Activated CD4-positive, alpha-beta T cell treated with anti-CD3 and anti-CD28 coated beads for 4 hours (primary cell): ENCODE measurements around the gene NUDT3.
"Not testable (repeated sequence)": the region's sequence is repeated elsewhere in the genome, so short reads cannot be mapped to it uniquely, and the experiment has no call there.

Experiments
- DNase-seq, 2 donors: peaks; one replicate each; pipeline ENCODE4 v3.0.0-alpha.2; 2020

The NUDT3 gene

GRCh38 chr6:34340394-34340793 is 52.1 kb downstream of the NUDT3 start:
- DNase-seq, result no peak

DNA sequence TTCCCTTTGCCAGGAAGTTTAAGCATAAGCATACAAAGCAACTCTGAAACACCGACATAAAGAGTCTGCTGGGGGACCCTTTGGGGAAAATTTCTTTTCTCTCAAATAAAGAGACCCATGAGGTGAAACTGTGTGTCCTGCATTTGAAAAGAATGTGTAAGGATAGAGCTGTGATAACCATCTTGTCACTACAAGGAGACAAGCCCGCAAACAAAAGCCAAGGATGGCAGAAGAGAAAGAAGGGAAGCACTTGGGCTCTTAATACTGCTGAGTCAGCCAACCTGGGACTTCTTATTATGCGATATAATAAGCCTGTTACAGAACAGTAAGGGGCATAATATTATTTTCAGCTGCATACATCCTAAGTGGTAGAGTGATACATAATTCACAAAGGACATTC is 52.5 kb downstream of the NUDT3 start:
- DNase-seq, result no peak

DNA sequence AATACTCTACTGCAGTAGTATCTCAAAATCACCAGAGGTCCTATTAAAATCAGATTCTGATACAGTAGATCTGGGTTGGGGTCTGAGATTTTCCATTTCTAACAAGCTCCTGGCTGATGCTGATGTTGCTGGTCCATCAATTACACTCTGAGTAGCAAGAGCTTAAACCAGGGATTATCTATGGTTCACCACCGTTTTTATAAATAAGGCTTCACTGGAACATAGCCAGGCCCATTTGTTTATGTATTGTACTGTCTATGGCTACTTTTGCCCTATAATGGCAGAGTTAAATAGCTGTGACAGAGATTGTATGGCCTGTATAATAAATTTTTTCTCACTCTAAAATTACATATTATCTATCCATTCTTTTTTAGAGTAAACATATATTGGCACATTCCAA is 53.0 kb downstream of the NUDT3 start:
- DNase-seq, result no peak

DNA sequence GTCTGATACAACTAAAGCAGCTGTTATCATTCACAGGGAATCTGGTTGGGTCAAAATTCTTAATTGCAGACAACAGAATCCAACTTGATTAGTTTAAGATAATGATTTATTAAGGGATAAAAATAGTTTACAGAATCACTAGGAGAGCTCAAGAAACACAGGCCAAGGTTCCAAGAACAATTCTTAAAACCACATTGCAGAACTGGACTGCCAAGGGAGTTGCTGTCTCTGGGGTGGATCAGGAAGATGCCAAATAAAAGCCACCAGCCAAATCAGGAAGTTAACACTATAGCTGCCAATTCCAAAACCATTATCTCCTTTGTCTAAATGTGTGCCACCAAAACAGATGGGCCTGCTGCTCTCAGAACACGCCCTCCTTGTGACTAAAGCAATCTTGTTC is 53.7 kb downstream of the NUDT3 start:
- DNase-seq, result no peak

DNA sequence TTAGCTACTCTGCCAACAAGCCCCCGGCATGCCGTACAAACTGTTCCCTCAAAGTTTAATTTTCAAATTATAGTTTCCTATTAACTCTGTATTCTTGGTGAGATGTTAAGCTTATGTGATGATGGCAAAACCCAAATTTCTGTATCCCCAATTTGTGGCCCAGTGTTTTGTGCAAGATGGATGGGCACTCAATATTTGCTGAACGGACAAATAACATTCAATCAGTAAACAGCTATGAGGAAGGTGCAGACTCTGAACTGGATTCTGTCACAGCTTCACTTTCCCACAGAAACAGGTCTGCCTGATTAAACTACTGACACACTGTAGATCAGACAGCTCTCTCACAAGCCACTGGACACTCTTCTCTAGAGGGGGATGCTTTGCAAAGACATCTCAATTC is 54.1 kb downstream of the NUDT3 start:
- DNase-seq, result no peak

DNA sequence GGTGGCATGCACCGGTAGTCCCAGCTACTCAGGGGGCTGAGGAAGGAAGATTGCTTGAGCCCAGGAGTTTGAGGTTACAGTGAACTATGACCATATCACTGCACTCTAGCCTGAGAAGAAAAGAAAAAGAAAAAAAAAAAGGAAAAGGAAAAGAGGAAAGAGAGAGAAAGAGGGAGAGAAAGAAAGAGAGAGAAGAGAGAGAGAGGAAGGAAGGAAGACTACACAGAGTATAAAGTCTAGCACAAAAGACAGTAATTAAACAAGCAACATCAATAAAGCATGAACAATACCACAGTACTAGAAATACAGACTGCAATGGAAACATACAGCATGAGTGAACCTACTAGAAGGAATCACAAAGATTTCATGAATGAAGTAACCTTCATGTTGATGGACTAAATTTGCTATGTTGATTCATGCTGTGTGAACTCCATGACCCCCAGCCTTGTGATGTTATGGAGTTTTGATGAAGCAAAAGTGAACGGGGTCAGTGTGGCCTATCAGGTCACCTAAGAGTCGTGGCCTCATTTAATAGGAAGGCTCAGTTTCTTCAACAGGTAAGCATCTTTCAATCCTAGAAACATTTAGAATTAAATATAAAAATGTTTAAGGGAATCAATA is 57.6 kb downstream of the NUDT3 start:
- DNase-seq, result no peak

- no peak for DNase-seq
Observed at GRCh38 chr6:34333858-34334257, 58.6 kb downstream of the NUDT3 start.

GRCh38 chr6:34332251-34333198 is 59.9 kb downstream of the NUDT3 start:
- no peak for DNase-seq

GRCh38 chr6:34331371-34332050 is 61.0 kb downstream of the NUDT3 start:
- no peak for DNase-seq

- DNase-seq, result not testable (repeated sequence)
Observed at GRCh38 chr6:34329814-34330213, 62.7 kb downstream of the NUDT3 start.

DNA sequence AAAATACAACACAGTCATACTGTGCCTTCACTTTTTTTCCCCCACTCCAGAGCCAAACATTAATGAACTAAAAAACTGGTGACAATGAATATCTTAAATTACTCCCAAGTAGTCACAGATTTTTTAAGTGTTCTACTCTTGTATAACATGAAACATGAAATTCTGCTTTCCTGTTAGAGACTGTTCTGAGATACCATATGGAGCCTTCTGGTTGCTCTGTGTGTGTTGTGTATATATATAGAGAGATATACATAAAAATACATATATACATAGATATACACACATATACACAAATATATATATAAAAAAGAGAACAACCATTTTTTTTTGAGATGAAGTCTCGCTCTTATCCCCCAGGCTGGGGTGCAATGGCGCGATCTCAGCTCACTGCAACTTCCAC is 63.5 kb downstream of the NUDT3 start:
- no peak for DNase-seq

DNA sequence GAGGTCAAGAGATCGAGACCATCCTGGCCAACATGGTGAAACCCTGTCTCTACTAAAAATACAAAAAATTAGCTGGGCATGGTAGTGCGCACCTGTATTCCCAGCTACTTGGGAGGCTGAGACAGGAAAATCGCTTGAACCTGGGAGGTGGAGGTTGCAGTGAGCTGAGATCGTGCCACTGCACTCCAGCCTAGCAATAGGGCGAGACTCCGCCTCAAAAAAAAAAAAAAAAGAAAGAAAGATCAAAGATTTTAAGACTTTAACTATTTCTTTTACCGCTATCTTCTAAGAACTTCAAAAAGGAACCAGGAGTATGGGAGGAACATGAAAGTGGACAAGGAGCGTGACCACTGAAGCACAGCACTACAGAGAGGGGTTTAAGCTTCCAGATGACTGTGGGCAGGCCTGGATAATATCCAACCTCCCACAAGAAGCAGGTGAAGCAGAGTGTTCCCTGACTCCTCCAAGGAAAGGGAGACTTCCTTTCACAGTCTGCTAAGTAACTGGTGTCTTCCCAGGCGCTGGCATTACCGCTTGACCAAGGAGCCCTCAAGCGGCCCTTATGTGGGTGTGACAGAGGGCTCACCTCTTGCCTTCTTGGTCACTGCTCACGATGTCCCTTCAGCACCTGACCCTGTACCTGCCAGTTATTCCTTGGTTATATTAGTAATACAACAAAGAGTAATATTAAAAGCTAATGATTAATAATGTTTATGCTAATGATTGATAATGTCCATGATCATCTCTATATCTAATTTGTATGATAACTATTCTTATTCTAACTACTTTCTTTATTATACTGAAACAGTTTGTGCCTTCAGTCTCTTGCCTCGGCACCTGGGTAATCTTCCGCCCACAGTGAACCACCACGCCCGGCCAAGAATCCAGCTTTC is 64.9 kb downstream of the NUDT3 start:
- DNase-seq, result not testable (repeated sequence)

- DNase-seq, result no peak
Observed at GRCh38 chr6:34325633-34326032, 66.8 kb downstream of the NUDT3 start.

- no peak for DNase-seq
Observed at GRCh38 chr6:34324738-34325444, 67.6 kb downstream of the NUDT3 start.

- DNase-seq, result not testable (repeated sequence)
Observed at GRCh38 chr6:34324221-34324620, 68.2 kb downstream of the NUDT3 start.

DNA sequence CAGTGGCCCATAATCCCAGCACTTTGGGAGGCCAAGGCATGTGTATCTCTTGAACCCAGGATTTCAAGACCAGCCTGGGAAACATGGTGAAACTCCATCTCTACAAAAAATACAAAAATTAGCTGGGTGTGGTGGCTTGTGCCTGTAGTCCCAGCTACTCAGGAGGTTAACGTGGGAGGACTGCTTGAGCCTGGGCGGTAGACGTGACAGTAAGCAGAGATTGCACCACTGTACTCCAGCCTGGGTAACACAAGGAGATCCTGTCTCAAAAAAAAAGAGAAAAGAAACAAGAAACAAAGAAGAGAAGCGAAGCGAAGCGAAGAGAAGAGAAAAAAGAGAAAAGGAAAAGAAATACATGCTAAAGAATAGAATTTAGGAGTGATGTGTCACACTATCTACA is 69.2 kb downstream of the NUDT3 start:
- no peak for DNase-seq

DNA sequence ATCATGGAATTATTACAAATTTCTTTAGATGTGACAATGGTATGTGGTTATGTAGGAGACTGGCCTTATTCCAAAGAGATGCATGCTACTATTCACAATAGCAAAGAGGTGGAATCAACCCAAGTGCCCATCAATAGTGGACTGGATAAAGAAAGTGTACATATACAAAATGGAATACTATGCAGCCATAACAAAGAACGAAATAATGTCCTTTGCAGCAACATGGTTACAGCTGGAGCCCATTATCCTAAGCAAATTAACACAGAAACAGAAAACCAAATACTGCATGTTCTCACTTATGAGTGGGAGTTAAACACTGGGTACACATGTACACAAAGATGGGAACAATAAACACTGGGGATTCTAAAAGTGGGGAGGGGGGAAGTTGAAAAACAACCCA is 69.7 kb downstream of the NUDT3 start:
- DNase-seq, result no peak

- DNase-seq, result no peak
Observed at GRCh38 chr6:34321821-34322220, 70.6 kb downstream of the NUDT3 start.

DNA sequence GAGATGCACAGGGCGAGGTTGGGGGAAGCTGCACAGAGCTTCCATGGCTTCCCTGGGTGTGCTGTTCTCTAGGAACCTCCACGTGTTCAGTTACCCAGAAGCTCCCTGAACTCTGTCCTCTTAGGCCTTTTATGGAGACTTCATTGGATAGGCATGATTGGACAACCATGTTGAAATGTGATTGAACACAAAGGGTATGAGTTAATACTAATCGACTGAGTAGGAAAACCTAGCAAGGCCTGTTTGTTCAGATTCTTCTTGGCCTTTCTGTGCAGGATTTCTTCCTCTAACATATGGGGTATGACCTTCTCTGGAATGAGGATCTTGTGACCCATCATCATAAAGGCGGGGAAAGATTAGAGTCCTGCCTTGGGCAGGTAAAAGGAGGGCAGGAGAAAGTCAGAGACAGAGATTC is 73.0 kb downstream of the NUDT3 start:
- no peak for DNase-seq

DNA sequence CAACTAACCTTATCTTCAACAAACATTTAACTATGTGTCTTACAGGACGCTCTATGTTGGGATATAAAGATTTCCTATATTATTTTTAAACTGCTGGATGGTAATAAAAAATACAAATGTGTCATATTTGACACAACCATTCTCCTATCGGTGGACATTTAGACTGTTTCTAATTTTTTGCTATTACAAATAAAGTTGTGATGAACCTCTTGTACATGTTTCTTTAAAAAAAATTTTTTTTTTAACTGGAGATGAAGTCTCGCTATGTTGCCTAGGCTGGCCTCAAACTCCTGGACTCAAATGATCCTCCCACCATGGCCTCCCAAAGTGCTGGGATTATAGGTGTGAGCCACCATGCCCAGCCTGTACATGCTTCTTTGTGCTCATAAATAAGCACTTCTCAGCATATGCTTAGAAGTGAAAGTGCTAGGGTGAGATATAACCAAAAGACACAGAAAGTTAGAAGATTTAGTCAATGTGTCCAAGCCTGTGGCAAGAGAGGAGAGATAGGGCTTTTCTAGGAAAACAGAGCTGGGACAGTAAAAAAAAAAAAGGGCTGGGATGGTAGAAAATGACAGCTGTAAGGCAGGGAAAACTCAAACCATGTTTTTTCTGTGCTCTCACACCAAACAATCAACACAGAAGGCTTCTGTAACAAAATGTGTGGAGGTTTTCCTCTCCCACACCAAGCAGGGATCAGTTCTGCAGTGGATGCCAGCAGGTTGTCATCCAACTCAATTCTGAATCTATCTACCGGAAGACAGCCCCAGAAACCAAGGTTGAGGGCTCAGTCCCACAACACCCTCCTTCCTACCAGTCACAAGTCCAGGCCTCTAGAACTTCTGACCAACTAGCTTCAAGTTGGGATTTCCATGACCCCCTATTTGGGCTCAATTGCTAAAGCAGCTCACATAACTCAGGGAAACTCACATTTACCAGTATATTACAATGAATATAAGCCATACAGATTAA is 73.7 kb downstream of the NUDT3 start:
- DNase-seq, result no peak
